Stimulated activated naive CD4-positive, alpha-beta T cell treated with Interleukin-2 at 50 U/mL for 16 hours (primary cell): ENCODE data around the gene PCP2.

Source experiments
- DNase-seq: peaks from one replicate; lab custom pipeline; 2025; lab: John Stamatoyannopoulos, UW

PCP2 gene

GRCh38 chr19:7633698-7634097 lies at the start of gene PCP2:
Gene PCP2, minus strand, starts transcription at chr19:7633719. Its CDS starts 262 bp downstream, at chr19:7633457.
- DNase-seq, result no peak

DNA sequence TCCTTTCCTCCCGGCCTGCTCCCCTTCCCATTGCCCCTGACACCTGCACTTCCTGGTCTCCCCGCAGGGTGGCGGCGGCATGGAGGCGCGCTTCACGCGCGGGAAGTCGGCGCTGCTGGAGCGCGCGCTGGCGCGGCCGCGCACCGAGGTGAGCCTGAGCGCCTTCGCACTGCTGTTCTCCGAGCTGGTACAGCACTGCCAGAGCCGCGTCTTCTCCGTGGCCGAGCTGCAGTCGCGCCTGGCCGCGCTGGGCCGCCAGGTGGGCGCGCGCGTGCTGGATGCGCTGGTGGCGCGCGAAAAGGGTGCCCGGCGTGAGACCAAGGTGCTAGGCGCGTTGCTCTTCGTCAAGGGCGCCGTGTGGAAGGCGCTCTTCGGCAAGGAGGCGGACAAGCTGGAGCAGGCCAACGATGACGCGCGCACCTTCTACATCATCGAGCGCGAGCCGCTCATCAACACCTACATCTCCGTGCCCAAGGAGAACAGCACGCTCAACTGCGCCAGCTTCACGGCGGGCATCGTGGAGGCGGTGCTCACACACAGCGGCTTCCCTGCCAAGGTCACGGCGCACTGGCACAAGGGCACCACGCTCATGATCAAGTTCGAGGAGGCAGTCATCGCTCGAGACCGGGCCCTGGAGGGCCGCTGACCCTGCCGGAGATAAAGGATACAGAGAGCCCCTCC lies 48.8 kb upstream of the PCP2 start:
- no peak for DNase-seq

- DNase-seq, result peak; percentile 84
Measured at GRCh38 chr19:7681340-7682174, 48.0 kb upstream of the PCP2 start.

- DNase-seq, result peak; percentile 79
Measured at GRCh38 chr19:7680606-7681339, 47.3 kb upstream of the PCP2 start, which contains the start of gene TRAPPC5. Gene TRAPPC5, plus strand, starts transcription at chr19:7680833. Its CDS starts 1,421 bp downstream, at chr19:7682254.

GRCh38 chr19:7679771-7680605 lies 46.5 kb upstream of the PCP2 start:
- DNase-seq, result no peak

GRCh38 chr19:7678971-7679751 lies 45.6 kb upstream of the PCP2 start:
- peak; percentile 77 for DNase-seq

- no peak for DNase-seq
Measured at GRCh38 chr19:7677669-7678311, 44.3 kb upstream of the PCP2 start.

DNA sequence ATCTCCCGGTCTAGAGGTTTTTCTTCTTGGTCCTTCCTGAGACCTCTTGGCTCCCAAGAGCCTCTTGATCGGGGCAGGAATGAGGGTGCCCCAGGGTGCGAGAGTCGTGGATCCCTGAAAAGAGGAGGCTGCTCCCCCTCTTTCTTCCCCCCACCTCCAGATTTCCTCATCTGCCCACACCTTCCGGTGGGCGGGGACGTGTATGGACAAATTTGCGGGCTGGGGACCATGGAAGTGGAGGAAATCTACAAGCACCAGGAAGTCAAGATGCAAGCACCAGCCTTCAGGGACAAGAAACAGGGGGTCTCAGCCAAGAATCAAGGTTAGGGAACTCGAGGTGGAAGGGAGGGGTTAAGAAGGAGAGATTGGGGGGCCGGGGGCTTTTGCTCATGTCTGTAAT lies 43.3 kb upstream of the PCP2 start, which contains the start of gene MCEMP1:
MCEMP1 (plus strand) TSS at position 237 of the 400 bp plus-strand sequence; CDS start at position 268, 31 bp downstream.
- no peak for DNase-seq

DNA sequence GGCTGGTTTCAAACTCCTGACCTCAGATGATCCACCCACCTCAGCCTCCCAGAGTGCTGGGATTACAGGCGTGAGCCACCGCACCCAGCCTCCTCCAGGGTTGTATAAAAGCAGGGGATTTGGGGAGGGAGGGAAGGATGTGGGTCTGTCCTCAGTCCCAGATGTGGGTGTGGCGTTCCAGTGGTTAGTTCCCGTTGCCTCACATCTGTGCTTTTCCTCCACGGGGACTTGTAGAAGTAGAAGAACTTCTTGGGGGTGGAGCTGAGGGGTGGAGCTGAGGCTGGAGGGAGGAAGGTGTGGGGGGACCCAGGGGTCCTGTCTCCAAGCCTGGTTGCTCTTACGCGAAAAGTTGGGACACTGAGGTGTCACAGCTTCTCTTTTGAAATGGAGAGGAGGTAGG lies 42.9 kb upstream of the PCP2 start:
- DNase-seq, result no peak

DNA sequence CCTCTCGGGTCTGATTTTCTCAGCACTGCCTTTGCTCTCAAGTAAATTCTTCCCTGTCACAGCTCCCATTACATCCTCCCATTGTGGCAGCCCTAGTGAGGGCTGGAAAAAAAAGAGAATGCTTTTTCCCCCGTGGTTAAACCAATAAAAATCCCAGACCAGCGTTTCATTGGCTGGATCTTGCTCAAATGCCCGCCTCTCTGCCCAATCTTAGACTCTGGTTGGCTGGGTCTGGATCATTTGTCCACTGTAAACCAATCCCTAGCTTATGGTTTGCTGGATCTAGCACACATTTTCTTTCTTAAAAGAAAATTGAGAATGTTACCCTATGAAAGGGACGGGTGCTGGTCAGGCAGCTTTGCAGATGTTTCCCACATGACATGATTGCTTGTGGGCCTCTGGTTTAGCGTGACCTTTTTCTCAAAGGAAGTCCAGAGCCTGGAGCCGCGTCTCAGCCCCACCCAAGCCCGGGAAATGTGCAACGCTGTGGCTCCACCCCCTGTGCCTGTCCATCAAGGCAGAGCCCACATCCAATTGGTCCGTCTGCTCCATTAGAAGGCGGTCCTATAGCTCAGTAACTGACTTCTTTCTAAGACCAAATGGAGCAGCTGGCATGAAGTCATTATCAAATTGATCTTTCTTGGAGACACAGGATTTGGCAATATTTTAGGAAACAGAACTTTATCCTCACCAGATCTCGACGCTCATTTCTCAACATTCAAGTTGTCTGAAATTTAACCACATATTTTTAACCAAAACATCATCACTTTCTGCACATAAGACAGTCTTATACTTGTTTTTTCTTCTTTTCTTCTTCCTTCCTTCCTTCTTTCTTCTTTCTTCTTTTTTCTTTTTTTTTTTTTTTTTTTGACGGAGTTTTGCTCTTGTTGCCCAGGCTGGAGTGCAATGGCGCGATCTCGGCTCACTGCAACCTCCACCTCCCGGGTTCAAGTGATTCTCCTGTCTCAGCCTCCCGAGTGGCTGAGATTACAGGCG lies 40.8 kb upstream of the PCP2 start:
- peak; percentile 6 for DNase-seq

- no peak for DNase-seq
Measured at GRCh38 chr19:7672522-7672921, 39.0 kb upstream of the PCP2 start.

DNA sequence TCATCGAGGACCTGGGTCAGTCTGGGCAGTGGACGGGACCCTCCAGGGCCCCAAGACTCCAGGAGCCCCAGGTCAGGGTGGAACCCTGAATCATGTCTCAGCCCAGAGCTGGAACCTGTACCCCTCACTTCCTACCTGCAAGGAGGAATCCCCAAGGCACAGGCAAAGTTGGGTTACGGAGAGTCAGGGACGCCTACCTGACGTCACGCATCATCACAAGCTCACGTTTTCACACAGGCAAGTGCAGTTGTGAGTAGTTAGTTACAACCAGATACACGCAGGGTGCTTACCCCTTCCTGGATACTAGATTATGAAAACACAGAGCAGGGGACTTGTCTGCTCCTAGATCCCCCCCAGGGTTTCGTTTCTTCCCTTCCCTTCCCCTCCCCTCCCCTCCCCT lies 37.3 kb upstream of the PCP2 start:
- DNase-seq, result no peak

GRCh38 chr19:7670150-7670783 lies 36.7 kb upstream of the PCP2 start:
- no peak for DNase-seq

DNA sequence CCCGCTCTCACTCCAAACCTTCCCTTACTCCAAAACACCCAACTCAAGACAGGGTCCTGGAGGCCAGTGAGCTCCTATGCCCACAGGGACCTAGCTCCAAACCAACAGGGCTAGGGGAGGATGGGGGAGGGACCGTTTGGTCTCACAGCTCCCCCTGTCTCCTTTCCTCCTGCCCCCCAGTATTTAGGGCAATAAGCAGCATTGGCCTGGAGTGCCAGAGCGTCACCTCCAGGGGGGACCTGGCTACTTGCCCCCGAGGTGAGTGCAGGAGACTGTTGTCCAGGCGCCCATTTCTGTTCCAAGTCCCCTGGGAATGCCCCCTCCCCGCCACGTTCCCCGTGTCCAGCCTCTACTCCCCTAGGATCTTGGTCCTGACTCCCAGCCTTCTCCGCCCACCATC lies 36.1 kb upstream of the PCP2 start:
- DNase-seq, result no peak

GRCh38 chr19:7668842-7669241 lies 35.3 kb upstream of the PCP2 start, which contains the start of gene RETN:
Gene RETN, plus strand, starts transcription at chr19:7669049. Its CDS starts 278 bp downstream, at chr19:7669327.
- no peak for DNase-seq

DNA sequence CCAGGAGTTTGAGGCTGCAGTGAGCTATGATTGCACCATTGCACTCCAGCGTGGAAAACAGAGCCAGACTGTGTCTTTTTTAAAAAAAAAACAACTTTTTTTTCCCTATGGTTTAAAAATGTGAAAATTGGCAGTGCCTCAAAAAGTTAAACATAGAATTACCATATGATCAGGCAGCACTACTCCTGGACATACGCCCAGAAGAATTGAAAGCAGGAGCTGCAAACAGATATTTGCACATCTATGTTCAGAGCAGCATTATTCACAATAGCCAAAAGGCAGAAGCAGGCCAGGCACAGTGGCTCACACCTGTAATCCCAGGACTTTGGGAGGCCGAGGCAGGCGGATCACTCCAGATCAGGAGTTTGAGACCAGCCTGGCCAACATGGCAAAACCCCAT lies 31.6 kb upstream of the PCP2 start:
- DNase-seq, result no peak

GRCh38 chr19:7663706-7664105 lies 30.2 kb upstream of the PCP2 start:
- no peak for DNase-seq

DNA sequence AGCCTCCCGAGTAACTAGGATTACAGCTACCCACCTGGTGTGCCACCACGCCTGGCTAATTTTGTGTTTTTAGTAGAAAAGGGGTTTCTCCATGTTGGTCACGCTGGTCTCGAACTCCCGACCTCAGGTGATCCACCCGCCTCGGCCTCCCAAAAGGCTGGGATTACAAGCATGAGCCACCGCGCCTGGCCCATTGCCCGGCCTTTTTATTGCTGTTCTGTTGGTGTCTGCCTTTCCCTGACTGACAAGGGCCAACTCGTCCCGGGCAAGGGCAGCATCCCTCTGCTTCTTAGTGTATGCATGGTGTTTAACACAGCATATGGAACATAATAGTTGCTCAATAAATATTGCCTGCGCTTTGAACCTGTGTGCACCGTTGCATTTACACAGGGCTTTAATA lies 29.1 kb upstream of the PCP2 start:
- no peak for DNase-seq
